ENCODE measurements around the gene PSMB9. TPM values are rescaled to one million over a fixed set of nuclear protein-coding genes. Genes with fewer than 3 reads are reported as not detected.

PSMB9 gene
- total and polyA plus RNA-seq, 9 of the 15 experiments (the other 6 are each of a cell fraction or from before 2014, with no cell fraction given), result 1.1 to 3.7 (median 2.4) TPM

GRCh38 chr6:32838114-32838958 lies 15.7 kb upstream of the PSMB9 start, which contains the start of gene TAP2 (continued):
- peak; percentile 45; the same call in 1 of the 2 replicates for TF ChIP-seq POLR2AphosphoS5 (IDR thresholded peaks at IDR 0.05; ENCODE audit: control insufficient read depth, insufficient read depth, low read depth, low read length)
- TF ChIP-seq JUND (IDR thresholded peaks at IDR 0.05; ENCODE audit: borderline replicate concordance, low read depth, low read length), result peak; percentile 71; the same call in 1 of the 2 replicates
- TF ChIP-seq JUND (tag; IDR thresholded peaks at IDR 0.05; ENCODE audit: borderline replicate concordance, low read depth, low read length), result no peak; the same call in 2 of the 3 replicates
- TF ChIP-seq POLR3G (IDR thresholded peaks at IDR 0.05; ENCODE audit: extremely low read depth, insufficient read length, insufficient replicate concordance), result no peak
- no peak for TF ChIP-seq BRD4 (IDR thresholded peaks at IDR 0.05)
- TF ChIP-seq ETS2 (tag; IDR thresholded peaks at IDR 0.05; ENCODE audit: borderline replicate concordance, poor library complexity, severe bottlenecking), result no peak
- TF ChIP-seq ZNF436 (CRISPR knock-in tag; IDR thresholded peaks at IDR 0.05), result no peak
- peak; percentile 94 for TF ChIP-seq REST (IDR thresholded peaks at IDR 0.05; ENCODE audit: borderline replicate concordance)
- peak; percentile 59; the same call in 1 of the 2 replicates for TF ChIP-seq REST (CRISPR knock-in tag; IDR thresholded peaks at IDR 0.05; ENCODE audit: low read depth)
- TF ChIP-seq CBX1 (IDR thresholded peaks at IDR 0.05; ENCODE audit: low read depth), result peak; percentile 51; the same call in 1 of the 2 replicates
- TF ChIP-seq HOMEZ (CRISPR knock-in tag; IDR thresholded peaks at IDR 0.05), result no peak
- TF ChIP-seq ASH1L (IDR thresholded peaks at IDR 0.05; ENCODE audit: borderline replicate concordance, low read depth, partially characterized antibody), result no peak
- peak; percentile 69; the same call in 1 of the 2 replicates for TF ChIP-seq ATF7 (IDR thresholded peaks at IDR 0.05)
- no peak for TF ChIP-seq EGR1 (conservative IDR thresholded peaks at IDR 0.05)
- TF ChIP-seq, protein P1, sequence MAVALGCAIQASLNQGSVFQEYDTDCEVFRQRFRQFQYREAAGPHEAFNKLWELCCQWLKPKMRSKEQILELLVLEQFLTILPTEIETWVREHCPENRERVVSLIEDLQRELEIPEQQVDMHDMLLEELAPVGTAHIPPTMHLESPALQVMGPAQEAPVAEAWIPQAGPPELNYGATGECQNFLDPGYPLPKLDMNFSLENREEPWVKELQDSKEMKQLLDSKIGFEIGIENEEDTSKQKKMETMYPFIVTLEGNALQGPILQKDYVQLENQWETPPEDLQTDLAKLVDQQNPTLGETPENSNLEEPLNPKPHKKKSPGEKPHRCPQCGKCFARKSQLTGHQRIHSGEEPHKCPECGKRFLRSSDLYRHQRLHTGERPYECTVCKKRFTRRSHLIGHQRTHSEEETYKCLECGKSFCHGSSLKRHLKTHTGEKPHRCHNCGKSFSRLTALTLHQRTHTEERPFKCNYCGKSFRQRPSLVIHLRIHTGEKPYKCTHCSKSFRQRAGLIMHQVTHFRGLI (CRISPR knock-in tag; IDR thresholded peaks at IDR 0.05), result no peak

Data from K562 (cell line).